Neutrophil (primary cell): ENCODE results near the gene LAD1.

Experiments used
- H3K27ac ChIP-seq: fragments of 200-600 bp; sonication (generic); 2 replicates; pipeline ENCODE4 v1.5.1; 2016; ENCODE audit warnings: mild to moderate bottlenecking, moderate library complexity
- H3K27me3 ChIP-seq: fragments of 200-600 bp; sonication (generic); 2 replicates; pipeline ENCODE4 v1.6.0; 2016; ENCODE audit warnings: mild to moderate bottlenecking
- H3K36me3 ChIP-seq: fragments of 200-600 bp; sonication (generic); 2 replicates; pipeline ENCODE4 v1.5.1; 2017
- H3K4me1 ChIP-seq, 2 experiments: fragments of 200-600 bp in 1 of 2; sonication (generic) in 1 of 2; 1 replicate in 1 of 2; 2 replicates in 1 of 2; pipeline versions ENCODE4 v1.5.1 to v1.6.1; 2013 to 2016; ENCODE audit warnings: low read depth in 1 of 2, low read length in 1 of 2, mild to moderate bottlenecking in 1 of 2, moderate library complexity in 1 of 2; ENCODE audit not compliant: control insufficient read depth in 1 of 2, insufficient read depth in 1 of 2
- H3K4me3 ChIP-seq, 2 experiments: fragments of 200-600 bp in 1 of 2; sonication (generic) in 1 of 2; 1 replicate in 1 of 2; 2 replicates in 1 of 2; pipeline ENCODE4 v1.5.1; 2013 to 2016; ENCODE audit warnings: low read depth in 1 of 2, low read length in 1 of 2, mild to moderate bottlenecking in 1 of 2, moderate library complexity in 1 of 2
- H3K9me3 ChIP-seq: fragments of 200-600 bp; sonication (generic); 2 replicates; pipeline ENCODE4 v1.5.1; 2016
- TF ChIP-seq, protein P1 (sequence below): fragments of 200-600 bp; sonication (generic); IDR thresholded peaks from 2 replicates; pipeline ENCODE4 v1.5.1; 2016; ENCODE audit warnings: antibody characterized with exemption

Gene LAD1

DNA sequence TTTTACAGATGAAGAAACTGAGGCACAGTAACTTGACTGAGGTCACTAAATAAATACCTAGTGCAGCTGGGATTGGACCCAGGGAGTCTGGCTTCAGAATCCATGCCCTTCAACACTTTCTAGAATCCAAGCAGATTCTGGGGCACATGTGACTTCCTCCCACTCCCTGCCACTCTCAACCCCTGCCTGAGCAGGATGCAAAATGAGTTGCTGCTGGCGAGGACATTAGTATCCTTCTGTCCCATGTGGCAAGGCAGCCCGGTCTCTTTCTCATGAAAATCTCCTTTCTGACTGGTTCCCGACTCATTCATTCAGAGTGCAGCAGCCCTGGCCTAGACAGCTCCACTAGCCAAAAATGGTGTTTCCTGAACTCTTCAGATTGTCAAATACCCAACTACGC lies 50.0 kb downstream of the LAD1 start:
- H3K4me3 ChIP-seq = no peak overlapping the region

DNA sequence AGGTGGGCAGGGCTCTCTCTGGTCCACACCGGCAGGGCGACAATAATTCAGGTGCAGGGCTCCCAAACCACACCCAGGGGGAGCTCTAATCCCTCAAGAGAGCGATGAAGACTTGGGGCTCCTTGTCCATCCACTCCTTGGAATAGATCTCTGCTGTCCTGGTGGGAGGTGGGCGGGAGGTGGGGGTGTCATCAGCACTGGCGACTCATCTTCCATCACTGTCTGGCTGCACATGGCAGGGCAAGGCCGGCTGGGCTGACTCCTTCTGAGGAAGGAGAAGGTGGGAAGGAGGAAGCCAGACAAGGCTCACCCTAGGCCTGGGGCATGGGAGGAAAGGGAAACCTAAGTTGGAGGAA lies 50.9 kb downstream of the LAD1 start:
- no peaks in the 10 kb centered on the region for H3K4me1 ChIP-seq
- peaks cover 37% of the 10 kb centered on the region for H3K27me3 ChIP-seq
- no peak overlapping the region for H3K4me3 ChIP-seq
- no peak overlapping the region for H3K27ac ChIP-seq
- no peaks in the 10 kb centered on the region for H3K36me3 ChIP-seq
- H3K9me3 ChIP-seq = no peaks in the 10 kb centered on the region
- TF ChIP-seq, protein P1, sequence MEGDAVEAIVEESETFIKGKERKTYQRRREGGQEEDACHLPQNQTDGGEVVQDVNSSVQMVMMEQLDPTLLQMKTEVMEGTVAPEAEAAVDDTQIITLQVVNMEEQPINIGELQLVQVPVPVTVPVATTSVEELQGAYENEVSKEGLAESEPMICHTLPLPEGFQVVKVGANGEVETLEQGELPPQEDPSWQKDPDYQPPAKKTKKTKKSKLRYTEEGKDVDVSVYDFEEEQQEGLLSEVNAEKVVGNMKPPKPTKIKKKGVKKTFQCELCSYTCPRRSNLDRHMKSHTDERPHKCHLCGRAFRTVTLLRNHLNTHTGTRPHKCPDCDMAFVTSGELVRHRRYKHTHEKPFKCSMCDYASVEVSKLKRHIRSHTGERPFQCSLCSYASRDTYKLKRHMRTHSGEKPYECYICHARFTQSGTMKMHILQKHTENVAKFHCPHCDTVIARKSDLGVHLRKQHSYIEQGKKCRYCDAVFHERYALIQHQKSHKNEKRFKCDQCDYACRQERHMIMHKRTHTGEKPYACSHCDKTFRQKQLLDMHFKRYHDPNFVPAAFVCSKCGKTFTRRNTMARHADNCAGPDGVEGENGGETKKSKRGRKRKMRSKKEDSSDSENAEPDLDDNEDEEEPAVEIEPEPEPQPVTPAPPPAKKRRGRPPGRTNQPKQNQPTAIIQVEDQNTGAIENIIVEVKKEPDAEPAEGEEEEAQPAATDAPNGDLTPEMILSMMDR = no peak

More for the DNA sequence above, 50.0 kb downstream of the LAD1 start:
- Histone ChIP-seq H3K4me1 (no peaks in the 10 kb centered on the region), H3K36me3 (no peaks in the 10 kb centered on the region), H3K27me3 (peaks cover 35% of the 10 kb centered on the region), H3K9me3 (no peaks in the 10 kb centered on the region), H3K27ac (no peak overlapping the region)
- TF ChIP-seq, protein P1 = no peak

DNA sequence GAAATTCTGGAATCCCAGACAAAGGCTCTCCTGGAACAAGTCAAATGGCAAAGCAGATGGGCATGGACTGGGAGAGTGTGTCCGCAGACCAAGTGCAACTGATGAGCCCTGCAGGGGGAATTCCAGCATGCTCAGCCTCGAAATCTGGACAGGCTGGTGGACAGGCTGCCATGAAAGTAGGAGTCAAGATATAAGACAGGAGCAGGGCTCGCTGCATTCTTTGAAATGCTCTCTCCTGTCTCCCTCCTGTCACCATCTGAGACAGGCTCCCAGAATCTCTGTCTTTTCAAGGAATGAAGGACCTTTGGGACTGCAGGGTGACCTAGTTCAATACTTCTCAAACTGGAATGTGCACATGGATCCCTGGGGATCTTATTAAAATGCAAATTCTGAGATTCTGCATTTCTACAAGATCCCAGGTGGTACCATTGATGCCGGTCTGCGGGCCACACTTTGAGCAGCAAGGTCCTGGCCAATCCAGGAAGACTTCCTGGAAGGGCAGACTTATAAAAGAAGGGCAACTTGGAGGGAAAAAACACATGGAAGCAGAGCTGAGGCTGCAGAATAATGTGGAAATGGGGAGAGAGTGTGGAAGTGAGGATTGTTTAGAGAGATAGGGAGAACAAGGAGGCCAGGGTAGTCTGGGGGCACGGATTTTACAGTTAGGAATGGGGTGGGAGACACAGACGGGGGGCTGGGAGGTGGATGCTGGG lies 51.5 kb downstream of the LAD1 start:
- no peaks in the 10 kb centered on the region for H3K4me1 ChIP-seq
- H3K4me3 ChIP-seq = no peak overlapping the region
- H3K27ac ChIP-seq = no peak overlapping the region
- H3K27me3 ChIP-seq = peaks cover 37% of the 10 kb centered on the region
- TF ChIP-seq, protein P1 = no peak
- no peaks in the 10 kb centered on the region for H3K9me3 ChIP-seq
- no peaks in the 10 kb centered on the region for H3K36me3 ChIP-seq

DNA sequence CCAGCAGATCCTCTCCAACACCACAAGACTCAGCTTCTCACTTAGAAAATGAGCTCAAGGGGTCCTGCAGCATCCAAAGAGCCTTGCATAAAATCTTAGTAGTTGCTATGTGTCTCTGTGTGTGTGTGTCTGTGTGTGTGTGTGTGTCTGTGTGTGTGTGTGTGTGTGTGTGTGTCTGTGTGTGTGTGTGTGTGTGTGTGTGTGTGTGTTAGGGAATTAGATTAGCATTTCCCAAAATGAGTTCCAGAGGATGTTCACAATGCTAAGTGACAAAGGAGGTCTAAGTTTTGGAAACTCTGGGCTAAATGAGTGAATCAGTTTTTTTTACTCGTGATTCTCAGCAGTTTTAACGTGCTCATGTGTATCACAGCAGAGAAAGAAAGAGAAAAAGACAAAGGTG lies 52.1 kb downstream of the LAD1 start:
- H3K4me3 ChIP-seq = no peak overlapping the region
- peaks cover 42% of the 10 kb centered on the region for H3K27me3 ChIP-seq
- no peak overlapping the region for H3K27ac ChIP-seq
- no peaks in the 10 kb centered on the region for H3K9me3 ChIP-seq
- TF ChIP-seq, protein P1 = no peak
- no peaks in the 10 kb centered on the region for H3K4me1 ChIP-seq
- no peaks in the 10 kb centered on the region for H3K36me3 ChIP-seq

DNA sequence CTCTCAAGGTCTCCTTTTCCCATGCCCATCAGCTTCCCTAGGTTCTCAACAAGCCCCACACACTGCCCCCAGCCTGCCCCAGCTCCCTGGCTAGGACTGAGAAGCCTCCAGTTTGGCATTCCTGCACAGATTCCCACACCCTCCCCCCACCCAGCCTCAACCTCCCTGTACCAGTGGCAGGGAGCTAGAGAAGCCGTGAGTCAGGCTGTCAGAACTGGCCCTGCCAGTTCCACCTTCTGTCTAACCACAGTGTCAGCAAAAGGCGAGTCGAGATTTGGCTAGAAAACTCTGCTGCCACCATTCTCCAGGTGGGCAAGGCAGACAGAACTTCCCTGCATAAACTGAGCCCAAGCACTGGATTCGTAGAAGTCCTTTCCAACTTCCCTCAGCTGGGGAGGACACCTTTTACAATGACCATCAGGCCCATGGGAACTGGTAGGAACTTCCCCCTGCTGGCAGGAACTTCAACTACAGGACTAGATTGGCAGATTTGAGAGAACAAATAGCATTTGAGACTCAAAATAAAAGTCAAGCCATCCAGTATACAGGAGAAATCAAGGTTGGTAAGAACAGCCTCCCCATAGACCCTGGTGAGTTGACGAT lies 52.7 kb downstream of the LAD1 start:
- H3K27ac ChIP-seq = no peak overlapping the region
- no peaks in the 10 kb centered on the region for H3K9me3 ChIP-seq
- H3K36me3 ChIP-seq = no peaks in the 10 kb centered on the region
- no peak overlapping the region for H3K4me3 ChIP-seq
- H3K27me3 ChIP-seq = peaks cover 45% of the 10 kb centered on the region
- H3K4me1 ChIP-seq = no peaks in the 10 kb centered on the region
- TF ChIP-seq, protein P1 = no peak
